Thyroid gland (tissue), 4 donors: ENCODE measurements around the gene MOG.

Experiments
- POLR2A ChIP-seq, 2 donors: fragments of 450-650 bp; IDR thresholded peaks; one replicate each; pipeline ENCODE4 v1.6.1; 2017; ENCODE audit warnings: antibody characterized with exemption in 2 of 2, mild to moderate bottlenecking in 2 of 2, moderate library complexity in 1 of 2
- TF ChIP-seq, protein P1 (sequence below), 6 experiments: fragments of 200-600 bp in 3 of 6; fragments of 450-650 bp in 3 of 6; sonication (generic) in 3 of 6; IDR thresholded peaks; one replicate each; pipeline ENCODE4 v1.5.1; 2016 to 2019; ENCODE audit warnings: antibody characterized with exemption in 6 of 6, mild to moderate bottlenecking in 2 of 6, inconsistent platforms in 1 of 6, moderate library complexity in 1 of 6

DNA sequence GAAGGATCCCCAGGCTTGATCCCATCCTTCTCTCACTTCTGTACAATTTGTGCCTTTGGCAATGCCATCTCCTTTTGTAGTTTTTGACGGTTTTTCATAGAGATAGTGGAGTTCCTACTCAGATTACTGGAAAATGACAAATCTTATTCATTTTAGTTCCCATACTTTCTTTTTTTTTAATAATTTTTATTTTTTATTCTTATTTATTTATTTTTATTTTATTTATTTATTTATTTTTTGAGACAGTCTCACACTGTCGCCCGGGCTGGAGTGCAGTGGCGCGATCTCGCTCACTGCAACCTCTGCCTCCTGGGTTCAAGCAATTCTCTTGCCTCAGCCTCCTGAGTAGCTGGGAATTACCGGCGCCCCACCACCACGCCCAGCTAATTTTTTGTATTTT, 19.6 kb upstream of the MOG start:
- TF ChIP-seq, protein P1, sequence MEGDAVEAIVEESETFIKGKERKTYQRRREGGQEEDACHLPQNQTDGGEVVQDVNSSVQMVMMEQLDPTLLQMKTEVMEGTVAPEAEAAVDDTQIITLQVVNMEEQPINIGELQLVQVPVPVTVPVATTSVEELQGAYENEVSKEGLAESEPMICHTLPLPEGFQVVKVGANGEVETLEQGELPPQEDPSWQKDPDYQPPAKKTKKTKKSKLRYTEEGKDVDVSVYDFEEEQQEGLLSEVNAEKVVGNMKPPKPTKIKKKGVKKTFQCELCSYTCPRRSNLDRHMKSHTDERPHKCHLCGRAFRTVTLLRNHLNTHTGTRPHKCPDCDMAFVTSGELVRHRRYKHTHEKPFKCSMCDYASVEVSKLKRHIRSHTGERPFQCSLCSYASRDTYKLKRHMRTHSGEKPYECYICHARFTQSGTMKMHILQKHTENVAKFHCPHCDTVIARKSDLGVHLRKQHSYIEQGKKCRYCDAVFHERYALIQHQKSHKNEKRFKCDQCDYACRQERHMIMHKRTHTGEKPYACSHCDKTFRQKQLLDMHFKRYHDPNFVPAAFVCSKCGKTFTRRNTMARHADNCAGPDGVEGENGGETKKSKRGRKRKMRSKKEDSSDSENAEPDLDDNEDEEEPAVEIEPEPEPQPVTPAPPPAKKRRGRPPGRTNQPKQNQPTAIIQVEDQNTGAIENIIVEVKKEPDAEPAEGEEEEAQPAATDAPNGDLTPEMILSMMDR (IDR thresholded peaks at IDR 0.05): no peak
- TF ChIP-seq POLR2A (IDR thresholded peaks at IDR 0.05): no peak
